Mesendoderm (in vitro differentiated cells): Measurements from ENCODE around the gene TRIM13.

Experiments used
- DNase-seq: peaks from one replicate; pipeline ENCODE4 v3.0.0; 2013
- H2AK5ac ChIP-seq: 2 replicates; pipeline ENCODE4 v1.6.1; 2013; ENCODE audit warnings: low read length, inconsistent platforms
- H2BK120ac ChIP-seq: 2 replicates; pipeline ENCODE4 v1.6.1; 2013; ENCODE audit warnings: low read depth, mild to moderate bottlenecking, low read length, moderate library complexity, mixed read lengths
- H2BK15ac ChIP-seq: replicated peaks from 2 replicates; pipeline ENCODE4 v1.6.1; 2013; ENCODE audit warnings: low read depth, mild to moderate bottlenecking, moderate library complexity
- H2BK5ac ChIP-seq: 2 replicates; pipeline ENCODE4 v1.6.1; 2013; ENCODE audit warnings: low read length, inconsistent platforms
- H3K18ac ChIP-seq: 2 replicates; pipeline ENCODE4 v1.6.1; 2013; ENCODE audit warnings: mild to moderate bottlenecking, low read length, mixed read lengths
- H3K23ac ChIP-seq: one replicate; pipeline ENCODE4 v1.6.1; 2013; ENCODE audit warnings: low read length
- H3K27ac ChIP-seq: 2 replicates; pipeline ENCODE4 v1.5.1; 2013; ENCODE audit warnings: low read depth, mild to moderate bottlenecking, inconsistent platforms, low read length, moderate library complexity
- H3K27me3 ChIP-seq: 2 replicates; pipeline ENCODE4 v1.6.1; 2013; ENCODE audit warnings: low read length, control low read depth, mild to moderate bottlenecking, inconsistent platforms; ENCODE audit not compliant: insufficient read depth, poor library complexity
- H3K36me3 ChIP-seq: 2 replicates; pipeline ENCODE4 v1.6.1; 2013; ENCODE audit warnings: low read length, inconsistent platforms; ENCODE audit not compliant: control insufficient read depth, insufficient read depth
- H3K4ac ChIP-seq: one replicate; pipeline ENCODE4 v1.6.1; 2013; ENCODE audit warnings: low read depth, mild to moderate bottlenecking, low read length, moderate library complexity
- H3K4me1 ChIP-seq: 2 replicates; pipeline ENCODE4 v1.6.1; 2013; ENCODE audit warnings: low read depth, low read length, inconsistent platforms; ENCODE audit not compliant: control insufficient read depth
- H3K4me2 ChIP-seq: 2 replicates; pipeline ENCODE4 v1.6.1; 2013; ENCODE audit warnings: low read length
- H3K4me3 ChIP-seq: 2 replicates; pipeline ENCODE4 v1.5.1; 2013; ENCODE audit warnings: mild to moderate bottlenecking, low read length
- H3K56ac ChIP-seq: one replicate; pipeline ENCODE4 v1.6.1; 2013; ENCODE audit warnings: low read length
- H3K79me1 ChIP-seq: 2 replicates; pipeline ENCODE4 v1.6.1; 2013; ENCODE audit warnings: low read length, inconsistent platforms
- H3K79me2 ChIP-seq: 2 replicates; pipeline ENCODE4 v1.6.1; 2013; ENCODE audit warnings: mild to moderate bottlenecking, low read length; ENCODE audit not compliant: control insufficient read depth, insufficient read depth
- H3K9ac ChIP-seq: 2 replicates; pipeline ENCODE4 v1.6.1; 2013; ENCODE audit warnings: low read length, inconsistent platforms
- H4K5ac ChIP-seq: one replicate; pipeline ENCODE4 v1.6.1; 2013; ENCODE audit warnings: low read length
- H4K8ac ChIP-seq: one replicate; pipeline ENCODE4 v1.6.1; 2013; ENCODE audit warnings: low read depth, mild to moderate bottlenecking, control low read depth, low read length, moderate library complexity
- WGBS: extraction: QIAGEN DNeasy Blood & Tissue Kit; methylation state at CpG from one replicate; pipeline ENCODE4 v1.1.7; 2013; ENCODE audit warnings: low lambda C conversion rate, missing lambda C conversion rate; ENCODE audit not compliant: insufficient coverage; ENCODE audit errors: extremely low coverage; 5-methylcytosine and 5-hydroxymethylcytosine counted together

TRIM13 gene

GRCh38 chr13:49998714-49999624 is 2.1 kb downstream of the TRIM13 start:
- H3K9ac ChIP-seq, result peak overlapping the region; percentile 5
- peaks cover 2% of the 10 kb centered on the region for H3K79me1 ChIP-seq
- no peak overlapping the region for H2BK5ac ChIP-seq
- no peak overlapping the region for H2BK15ac ChIP-seq
- no peak overlapping the region for H3K23ac ChIP-seq
- no peaks in the 10 kb centered on the region for H3K27me3 ChIP-seq
- H3K18ac ChIP-seq, result peak overlapping the region; percentile 75
- WGBS, result no CpG with 5 or more reads among the region's 22 CpGs
- no peak overlapping the region for H3K56ac ChIP-seq
- H3K27ac ChIP-seq, result no peak overlapping the region
- no peak overlapping the region for H4K8ac ChIP-seq
- H4K5ac ChIP-seq, result no peak overlapping the region
- peak overlapping the region; percentile 16 for H3K4me2 ChIP-seq
- no peaks in the 10 kb centered on the region for H3K4me1 ChIP-seq
- no peaks in the 10 kb centered on the region for H3K36me3 ChIP-seq
- H3K4ac ChIP-seq, result no peak overlapping the region
- peaks cover 21% of the 10 kb centered on the region for H3K79me2 ChIP-seq
- H3K4me3 ChIP-seq, result no peak overlapping the region
- no peak overlapping the region for H2AK5ac ChIP-seq
- peak; percentile 45 for DNase-seq
- H2BK120ac ChIP-seq, result no peak overlapping the region

- Histone ChIP-seq H4K8ac (no peak overlapping the region), H3K36me3 (no peaks in the 10 kb centered on the region), H2BK120ac (no peak overlapping the region), H2BK15ac (no peak overlapping the region), H3K56ac (no peak overlapping the region), H3K79me2 (peaks cover 25% of the 10 kb centered on the region), H3K18ac (no peak overlapping the region), H3K4ac (no peak overlapping the region), H3K4me1 (no peaks in the 10 kb centered on the region), H3K4me2 (no peak overlapping the region), H3K79me1 (peaks cover 2% of the 10 kb centered on the region), H4K5ac (no peak overlapping the region), H3K4me3 (no peak overlapping the region), H3K27ac (no peak overlapping the region), H2BK5ac (no peak overlapping the region), H2AK5ac (no peak overlapping the region), H3K9ac (no peak overlapping the region), H3K23ac (no peak overlapping the region), H3K27me3 (no peaks in the 10 kb centered on the region)
- WGBS, result no CpG with 5 or more reads among the region's 1 CpG
- no peak for DNase-seq
Observed at GRCh38 chr13:50001287-50001686, 4.4 kb downstream of the TRIM13 start.

- no peak overlapping the region for H2BK120ac ChIP-seq
- no peak overlapping the region for H3K56ac ChIP-seq
- WGBS, result no CpG with 5 or more reads among the region's 7 CpGs
- no peak overlapping the region for H3K4me2 ChIP-seq
- no peak for DNase-seq
- H2BK15ac ChIP-seq, result no peak overlapping the region
- H3K4me3 ChIP-seq, result no peak overlapping the region
- no peak overlapping the region for H4K8ac ChIP-seq
- H3K9ac ChIP-seq, result no peak overlapping the region
- H3K27me3 ChIP-seq, result no peaks in the 10 kb centered on the region
- peaks cover 12% of the 10 kb centered on the region for H3K79me2 ChIP-seq
- H3K23ac ChIP-seq, result no peak overlapping the region
- no peak overlapping the region for H3K18ac ChIP-seq
- H3K79me1 ChIP-seq, result peaks cover 2% of the 10 kb centered on the region
- H3K4me1 ChIP-seq, result no peaks in the 10 kb centered on the region
- H3K36me3 ChIP-seq, result no peaks in the 10 kb centered on the region
- no peak overlapping the region for H3K27ac ChIP-seq
- no peak overlapping the region for H4K5ac ChIP-seq
- H2BK5ac ChIP-seq, result no peak overlapping the region
- H3K4ac ChIP-seq, result no peak overlapping the region
- H2AK5ac ChIP-seq, result no peak overlapping the region
Observed at GRCh38 chr13:50006426-50007135, 9.7 kb downstream of the TRIM13 start.

GRCh38 chr13:50011461-50011860 is 14.6 kb downstream of the TRIM13 start:
- H2BK15ac ChIP-seq, result no peak overlapping the region
- H3K36me3 ChIP-seq, result peaks cover 5% of the 10 kb centered on the region
- H3K18ac ChIP-seq, result no peak overlapping the region
- DNase-seq, result no peak
- no CpG with 5 or more reads among the region's 1 CpG for WGBS
- H3K79me1 ChIP-seq, result peaks cover 6% of the 10 kb centered on the region
- H3K79me2 ChIP-seq, result peaks cover 3% of the 10 kb centered on the region
- H3K4me1 ChIP-seq, result peaks cover 5% of the 10 kb centered on the region
- H4K8ac ChIP-seq, result no peak overlapping the region
- no peak overlapping the region for H3K4ac ChIP-seq
- no peak overlapping the region for H3K4me2 ChIP-seq
- no peak overlapping the region for H3K9ac ChIP-seq
- no peak overlapping the region for H3K27ac ChIP-seq
- H3K23ac ChIP-seq, result no peak overlapping the region
- no peak overlapping the region for H2BK5ac ChIP-seq
- no peak overlapping the region for H3K4me3 ChIP-seq
- H3K27me3 ChIP-seq, result no peaks in the 10 kb centered on the region
- no peak overlapping the region for H2AK5ac ChIP-seq
- no peak overlapping the region for H4K5ac ChIP-seq
- H3K56ac ChIP-seq, result no peak overlapping the region
- no peak overlapping the region for H2BK120ac ChIP-seq

- no peak overlapping the region for H2BK120ac ChIP-seq
- H2BK5ac ChIP-seq, result no peak overlapping the region
- no peak overlapping the region for H2AK5ac ChIP-seq
- no peak overlapping the region for H3K9ac ChIP-seq
- no CpG with 5 or more reads among the region's 6 CpGs for WGBS
- H3K18ac ChIP-seq, result no peak overlapping the region
- H3K27ac ChIP-seq, result no peak overlapping the region
- H4K5ac ChIP-seq, result no peak overlapping the region
- no peak overlapping the region for H3K4ac ChIP-seq
- H3K23ac ChIP-seq, result no peak overlapping the region
- no peak for DNase-seq
- no peak overlapping the region for H2BK15ac ChIP-seq
- H3K4me2 ChIP-seq, result no peak overlapping the region
- H3K4me1 ChIP-seq, result peaks cover 5% of the 10 kb centered on the region
- H3K56ac ChIP-seq, result no peak overlapping the region
- peaks cover 5% of the 10 kb centered on the region for H3K36me3 ChIP-seq
- no peak overlapping the region for H3K4me3 ChIP-seq
- H3K27me3 ChIP-seq, result no peaks in the 10 kb centered on the region
- H3K79me1 ChIP-seq, result peaks cover 6% of the 10 kb centered on the region
- no peak overlapping the region for H4K8ac ChIP-seq
- H3K79me2 ChIP-seq, result peaks cover 3% of the 10 kb centered on the region
Observed at GRCh38 chr13:50012396-50013169, 15.7 kb downstream of the TRIM13 start.
